GM21825 (cell line): Measurements from ENCODE around the gene ABCB11.
"Not testable (repeated sequence)": the region's sequence is repeated elsewhere in the genome, so short reads cannot be mapped to it uniquely, and the experiment has no call there.

Experiments used
- ATAC-seq: cut with Tn5 transposase; IDR thresholded peaks from one replicate; pipeline ENCODE4 v1.9.1; 2021; ENCODE audit warnings: mild to moderate bottlenecking, moderate library complexity; ENCODE audit not compliant: unreplicated experiment

Gene ABCB11

GRCh38 chr2:169031202-169031601 is at the start of gene ABCB11:
Gene ABCB11, minus strand, starts transcription at chr2:169031324. Its CDS starts 13,199 bp downstream, at chr2:169018125.
- ATAC-seq = no peak

- peak; percentile 87 for ATAC-seq
These were observed 49.3 kb upstream of the ABCB11 start for GRCh38 chr2:169080250-169081069.

- ATAC-seq = no peak
These were observed 46.6 kb upstream of the ABCB11 start for GRCh38 chr2:169077674-169078240.

- ATAC-seq = no peak
These were observed 43.0 kb upstream of the ABCB11 start for GRCh38 chr2:169073963-169074751.

- ATAC-seq = no peak
These were observed 42.3 kb upstream of the ABCB11 start for GRCh38 chr2:169073211-169073962.

GRCh38 chr2:169072163-169072925 is 41.2 kb upstream of the ABCB11 start:
- peak; percentile 56 for ATAC-seq

GRCh38 chr2:169071455-169071854 is 40.3 kb upstream of the ABCB11 start:
- no peak for ATAC-seq

GRCh38 chr2:169069833-169070232 is 38.7 kb upstream of the ABCB11 start:
- no peak for ATAC-seq

- no peak for ATAC-seq
These were observed 38.2 kb upstream of the ABCB11 start, which contains the start of gene DHRS9 for GRCh38 chr2:169069341-169069740. Gene DHRS9, plus strand, starts transcription at chr2:169069563. Its CDS starts 12,019 bp downstream, at chr2:169081582.

GRCh38 chr2:169066897-169067296 is 35.8 kb upstream of the ABCB11 start:
- ATAC-seq = no peak

- no peak for ATAC-seq
These were observed 34.9 kb upstream of the ABCB11 start for GRCh38 chr2:169065864-169066517.

- ATAC-seq = no peak
These were observed 34.3 kb upstream of the ABCB11 start for GRCh38 chr2:169065422-169065821.

GRCh38 chr2:169064199-169064598 is 33.1 kb upstream of the ABCB11 start:
- not testable (repeated sequence) for ATAC-seq

- not testable (repeated sequence) for ATAC-seq
These were observed 23.5 kb upstream of the ABCB11 start for GRCh38 chr2:169054575-169054974.

- no peak for ATAC-seq
These were observed 19.5 kb upstream of the ABCB11 start for GRCh38 chr2:169050476-169051240.

GRCh38 chr2:169049142-169049541 is 18.0 kb upstream of the ABCB11 start:
- ATAC-seq = no peak

- no peak for ATAC-seq
These were observed 16.4 kb upstream of the ABCB11 start for GRCh38 chr2:169047256-169048250.
